HepG2 (cell line): ENCODE measurements around the gene EFNA2. TPM values are rescaled to one million over a fixed set of nuclear protein-coding genes. Genes with fewer than 3 reads are reported as not detected.
A peak's percentile ranks its signal among the peaks of the same experiment; 100 is the strongest.

ENCODE experiments used
- AGO2 ChIP-seq: fragments of 200-400 bp; formaldehyde crosslinking; optimal IDR thresholded peaks from 2 replicates; pipeline ENCODE3; 2017; ENCODE audit warnings: mild to moderate bottlenecking, low read depth, low read length, moderate library complexity
- ATF1 ChIP-seq: IDR thresholded peaks from 2 replicates; pipeline ENCODE4 v1.6.1; 2016; ENCODE audit warnings: mild to moderate bottlenecking, control low read depth
- CCDC6 ChIP-seq: sonication (generic); formaldehyde crosslinking; IDR thresholded peaks from 2 replicates; pipeline ENCODE4 v1.8.1; 2022; ENCODE audit warnings: mild to moderate bottlenecking, missing genetic modification reagents, moderate library complexity
- ELF1 ChIP-seq: sonication (generic); formaldehyde crosslinking; IDR thresholded peaks from 2 replicates; pipeline ENCODE4 v1.4.0; 2020; ENCODE audit warnings: missing genetic modification reagents
- ESRRA ChIP-seq: sonication (generic); formaldehyde crosslinking; IDR thresholded peaks from 2 replicates; pipeline ENCODE4 v1.5.1; 2020; ENCODE audit warnings: mild to moderate bottlenecking, low read depth, missing genetic modification reagents
- FOXO1 ChIP-seq: sonication (generic); formaldehyde crosslinking; IDR thresholded peaks from 2 replicates; pipeline ENCODE4 v1.4.0; 2020; ENCODE audit warnings: missing genetic modification reagents
- HDAC6 ChIP-seq: fragments of 200-600 bp; sonication (generic); IDR thresholded peaks from 2 replicates; pipeline ENCODE4 v1.7.0; 2017; ENCODE audit warnings: mild to moderate bottlenecking, antibody characterized with exemption, low read length, low read depth
- LRRFIP1 ChIP-seq: sonication (generic); formaldehyde crosslinking; conservative IDR thresholded peaks from 2 replicates; pipeline ENCODE4 v1.4.0; 2020; ENCODE audit warnings: missing genetic modification reagents
- MBD4 ChIP-seq: IDR thresholded peaks from 2 replicates; pipeline ENCODE4 v1.6.1; 2012; ENCODE audit warnings: low read length, inconsistent platforms, borderline replicate concordance
- NFKB2 ChIP-seq: sonication (generic); formaldehyde crosslinking; IDR thresholded peaks from 2 replicates; pipeline ENCODE4 v1.4.0; 2020; ENCODE audit warnings: missing genetic modification reagents, borderline replicate concordance
- SMYD3 ChIP-seq: sonication (generic); formaldehyde crosslinking; IDR thresholded peaks from 2 replicates; pipeline ENCODE4 v1.8.1; 2023; ENCODE audit warnings: mild to moderate bottlenecking, missing genetic modification reagents
- SOX6 ChIP-seq, 2 experiments: fragments of 450-650 bp in 1 of 2; sonication (generic) in 1 of 2; formaldehyde crosslinking in 1 of 2; IDR thresholded peaks; 2 replicates each; pipeline versions ENCODE4 v1.4.0 to v1.6.1; 2017 to 2020; ENCODE audit warnings: antibody characterized with exemption in 1 of 2, mild to moderate bottlenecking in 1 of 2, missing genetic modification reagents in 1 of 2
- TFE3 ChIP-seq: IDR thresholded peaks from 2 replicates; pipeline ENCODE4 v1.6.1; 2016
- ZBTB21 ChIP-seq: sonication (generic); formaldehyde crosslinking; IDR thresholded peaks from 2 replicates; pipeline ENCODE4 v1.4.0; 2020; ENCODE audit warnings: missing genetic modification reagents
- ZFP41 ChIP-seq: sonication (generic); formaldehyde crosslinking; IDR thresholded peaks from 2 replicates; pipeline ENCODE4 v1.4.0; 2020; ENCODE audit warnings: mild to moderate bottlenecking, missing genetic modification reagents, borderline replicate concordance
- ZNF138 ChIP-seq: sonication (generic); formaldehyde crosslinking; IDR thresholded peaks from 2 replicates; pipeline ENCODE4 v1.5.0; 2020; ENCODE audit warnings: mild to moderate bottlenecking, low read depth, missing genetic modification reagents
- ZNF224 ChIP-seq: sonication (generic); formaldehyde crosslinking; IDR thresholded peaks from 2 replicates; pipeline ENCODE4 v1.5.0; 2020; ENCODE audit warnings: mild to moderate bottlenecking, missing genetic modification reagents
- ZNF232 ChIP-seq: sonication (generic); formaldehyde crosslinking; IDR thresholded peaks from 2 replicates; pipeline ENCODE4 v1.4.0; 2020; ENCODE audit warnings: missing genetic modification reagents, borderline replicate concordance
- ZNF34 ChIP-seq: sonication (generic); formaldehyde crosslinking; IDR thresholded peaks from 2 replicates; pipeline ENCODE4 v1.4.0; 2020; ENCODE audit warnings: mild to moderate bottlenecking, missing genetic modification reagents, borderline replicate concordance
- ZNF343 ChIP-seq: sonication (generic); formaldehyde crosslinking; IDR thresholded peaks from 2 replicates; pipeline ENCODE4 v1.4.0; 2020; ENCODE audit warnings: mild to moderate bottlenecking, missing genetic modification reagents
- ZNF556 ChIP-seq: sonication (generic); formaldehyde crosslinking; IDR thresholded peaks from 2 replicates; pipeline ENCODE4 v1.4.0; 2020; ENCODE audit warnings: mild to moderate bottlenecking, missing genetic modification reagents, borderline replicate concordance
- ZNF562 ChIP-seq: sonication (generic); formaldehyde crosslinking; IDR thresholded peaks from 2 replicates; pipeline ENCODE4 v1.8.0; 2022; ENCODE audit warnings: missing genetic modification reagents, borderline replicate concordance
- ZSCAN9 ChIP-seq: IDR thresholded peaks from 2 replicates; pipeline ENCODE4 v1.6.1; 2016; ENCODE audit warnings: borderline replicate concordance
- polyA plus RNA-seq, 8 experiments: library from polyadenylated mRNA; depleted of rRNA in 3 of 8; stranded (reverse) in 7 of 8; unstranded in 1 of 8; fragments of >200 nt; fragmentation: Illumina TruSeq in 4 of 8; extraction: Trizol in 4 of 8; gene quantifications; 2 replicates each; pipeline versions ENCODE4 v1.2.1 to v1.2.3, GENCODE V29; 2011 to 2016; ENCODE audit warnings: low read depth in 4 of 8, missing spikeins in 1 of 8, mixed read lengths in 1 of 8; ENCODE audit not compliant: insufficient read depth in 1 of 8
- total RNA-seq, 5 experiments: library from RNA; depleted of rRNA; stranded (reverse); fragments of >200 nt; fragmentation: Illumina TruSeq; extraction: Trizol; gene quantifications; 2 replicates each; pipeline ENCODE4 v1.2.3, GENCODE V29; 2016; ENCODE audit warnings: low read depth in 1 of 5
- TF ChIP-seq, protein P1 (sequence below): sonication (generic); formaldehyde crosslinking; IDR thresholded peaks from 2 replicates; pipeline ENCODE4 v1.4.0; 2020; ENCODE audit warnings: missing genetic modification reagents

EFNA2 gene
- total and polyA plus RNA-seq, 2 of the 13 experiments (the other 11 are each of a cell fraction or from before 2014, with no cell fraction given): 6.0 to 9.9 TPM

DNA sequence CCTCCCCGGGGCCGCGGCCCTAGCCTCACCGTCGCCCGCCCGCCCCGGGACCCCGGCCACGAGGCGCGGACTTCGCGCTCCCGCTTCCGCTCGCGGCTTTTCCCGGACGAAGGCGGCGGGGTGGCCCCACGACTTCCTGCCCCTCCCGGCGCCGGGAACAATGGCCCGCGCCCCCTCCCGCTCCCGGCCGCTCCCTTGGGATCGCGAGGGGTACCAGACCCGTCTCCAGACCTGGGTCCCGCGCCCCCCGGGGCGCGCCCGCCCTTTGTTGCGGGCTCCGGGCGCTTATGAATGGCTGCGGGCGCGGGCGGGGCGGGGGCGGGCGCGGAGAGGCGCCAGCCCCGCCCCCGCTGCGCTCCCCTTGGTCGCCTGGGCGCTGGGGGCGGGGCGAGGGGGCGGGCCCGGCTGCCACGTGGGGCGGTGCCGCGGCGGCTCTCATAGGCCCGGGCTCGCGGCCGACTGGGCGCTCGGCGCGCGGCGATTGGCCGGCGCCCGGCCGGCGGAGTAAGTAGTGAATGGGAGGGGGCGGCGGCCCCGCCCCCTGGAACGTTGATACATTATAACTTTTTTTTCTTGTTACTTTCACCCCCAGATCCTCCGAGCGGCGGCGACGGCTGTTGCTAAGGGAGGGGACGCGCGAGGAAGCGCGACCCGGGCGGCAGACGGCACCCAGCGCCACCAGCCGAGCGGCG is 36.2 kb upstream of the EFNA2 start (continued):
- TF ChIP-seq ZNF138 (CRISPR knock-in tag): 0 out of 2 replicates have a peak, but pooled peaks have one; percentile 40
- no peak for TF ChIP-seq ZNF224
- no peak for TF ChIP-seq ZNF232
- no peak for TF ChIP-seq LRRFIP1 (CRISPR knock-in tag)
- peak; percentile 13 for TF ChIP-seq ESRRA (CRISPR knock-in tag)
- no peak for TF ChIP-seq TFE3
- TF ChIP-seq AGO2: peak; percentile 50
- TF ChIP-seq ELF1: peak; percentile 25; the same call in 1 of the 2 replicates
- TF ChIP-seq ZFP41 (CRISPR knock-in tag): no peak
- no peak for TF ChIP-seq HDAC6
- TF ChIP-seq FOXO1 (CRISPR knock-in tag): peak; percentile 6; the same call in 1 of the 2 replicates
- TF ChIP-seq MBD4: no peak
- 0 out of 2 replicates have a peak, but pooled peaks have one; percentile 16 for TF ChIP-seq ZNF556 (CRISPR knock-in tag)
- no peak for TF ChIP-seq SMYD3 (CRISPR knock-in tag)
- TF ChIP-seq CCDC6 (CRISPR knock-in tag): peak; percentile 75
- no peak for TF ChIP-seq ATF1 (CRISPR knock-in tag)
- no peak for TF ChIP-seq SOX6 (IDR thresholded peaks at IDR 0.05)
- peak; percentile 87 for TF ChIP-seq SOX6 (CRISPR knock-in tag; IDR thresholded peaks at IDR 0.05)
- 0 out of 2 replicates have a peak, but pooled peaks have one; percentile 66 for TF ChIP-seq ZNF562 (CRISPR knock-in tag)
- 0 out of 2 replicates have a peak, but pooled peaks have one; percentile 50 for TF ChIP-seq ZNF343
- TF ChIP-seq, protein P1, sequence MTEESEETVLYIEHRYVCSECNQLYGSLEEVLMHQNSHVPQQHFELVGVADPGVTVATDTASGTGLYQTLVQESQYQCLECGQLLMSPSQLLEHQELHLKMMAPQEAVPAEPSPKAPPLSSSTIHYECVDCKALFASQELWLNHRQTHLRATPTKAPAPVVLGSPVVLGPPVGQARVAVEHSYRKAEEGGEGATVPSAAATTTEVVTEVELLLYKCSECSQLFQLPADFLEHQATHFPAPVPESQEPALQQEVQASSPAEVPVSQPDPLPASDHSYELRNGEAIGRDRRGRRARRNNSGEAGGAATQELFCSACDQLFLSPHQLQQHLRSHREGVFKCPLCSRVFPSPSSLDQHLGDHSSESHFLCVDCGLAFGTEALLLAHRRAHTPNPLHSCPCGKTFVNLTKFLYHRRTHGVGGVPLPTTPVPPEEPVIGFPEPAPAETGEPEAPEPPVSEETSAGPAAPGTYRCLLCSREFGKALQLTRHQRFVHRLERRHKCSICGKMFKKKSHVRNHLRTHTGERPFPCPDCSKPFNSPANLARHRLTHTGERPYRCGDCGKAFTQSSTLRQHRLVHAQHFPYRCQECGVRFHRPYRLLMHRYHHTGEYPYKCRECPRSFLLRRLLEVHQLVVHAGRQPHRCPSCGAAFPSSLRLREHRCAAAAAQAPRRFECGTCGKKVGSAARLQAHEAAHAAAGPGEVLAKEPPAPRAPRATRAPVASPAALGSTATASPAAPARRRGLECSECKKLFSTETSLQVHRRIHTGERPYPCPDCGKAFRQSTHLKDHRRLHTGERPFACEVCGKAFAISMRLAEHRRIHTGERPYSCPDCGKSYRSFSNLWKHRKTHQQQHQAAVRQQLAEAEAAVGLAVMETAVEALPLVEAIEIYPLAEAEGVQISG: peak; percentile 20; the same call in 1 of the 2 replicates
- 0 out of 2 replicates have a peak, but pooled peaks have one; percentile 16 for TF ChIP-seq ZSCAN9
- TF ChIP-seq NFKB2: peak; percentile 18; the same call in 1 of the 2 replicates
- TF ChIP-seq ZNF34: no peak
- no peak for TF ChIP-seq ZBTB21 (CRISPR knock-in tag)
